Right lobe of liver (tissue), 6 donors: Measurements from ENCODE around the gene HAL. TPM values are rescaled to one million over a fixed set of nuclear protein-coding genes. Genes with fewer than 3 reads are reported as not detected.

ENCODE experiments used
- ATAC-seq, 4 donors: fragments of 200-7000 bp; cut with Tn5 transposase; one replicate each; pipeline ENCODE4 v1.9.1; 2020; ENCODE audit warnings: mild to moderate bottlenecking in 4 of 4, moderate library complexity in 4 of 4
- DNase-seq, 3 donors: peaks; one replicate each; pipeline ENCODE4 v3.0.0-alpha.2; 2020
- H3K27ac ChIP-seq, 3 donors: fragments of 200-600 bp; one replicate each; pipeline ENCODE4 v1.8.0; 2022
- H3K27me3 ChIP-seq, 2 donors: fragments of 200-600 bp; one replicate each; pipeline ENCODE4 v1.8.0; 2022
- H3K36me3 ChIP-seq, 4 donors: fragments of 200-600 bp; sonication (generic) in 1 of 4; one replicate each; pipeline versions ENCODE4 v1.5.1 to v1.8.0; 2017 to 2022; ENCODE audit warnings: control low read depth in 1 of 4
- H3K4me1 ChIP-seq, 4 donors: fragments of 200-600 bp; sonication (generic) in 1 of 4; one replicate each; pipeline versions ENCODE4 v1.5.1 to v1.8.0; 2017 to 2022; ENCODE audit warnings: control low read depth in 1 of 4
- H3K4me3 ChIP-seq, 3 donors: fragments of 200-600 bp; one replicate each; pipeline ENCODE4 v1.8.0; 2022
- H3K9me3 ChIP-seq, 4 donors: fragments of 200-600 bp; sonication (generic) in 1 of 4; one replicate each; pipeline versions ENCODE4 v1.5.1 to v1.8.0; 2017 to 2022; ENCODE audit warnings: control low read depth in 1 of 4
- POLR2A ChIP-seq: fragments of 450-650 bp; IDR thresholded peaks from one replicate; pipeline ENCODE4 v1.6.1; 2017; ENCODE audit warnings: antibody characterized with exemption, mild to moderate bottlenecking
- WGBS: methylation state at CpG from one replicate; pipeline ENCODE4 v1.1.6; 2018; ENCODE audit warnings: low coverage, low lambda C conversion rate; ENCODE audit not compliant: insufficient coverage; ENCODE audit errors: missing lambda C conversion rate; 5-methylcytosine and 5-hydroxymethylcytosine counted together
- intact Hi-C, 2 donors: fragments of 100-400 bp; cut with DNase I; formaldehyde crosslinking; loops; one replicate each; pipeline versions ENCODE4 v1.11.2 to v1.14.1; 2022
- total RNA-seq, 6 experiments: library from RNA; depleted of rRNA in 2 of 6; stranded (reverse); fragments of >200 nt in 2 of 6; fragmentation: NEBNext Ultra II Directional in 3 of 6; extraction: Animal tissue kit (Norgen Biotek cat#: 25700) in 3 of 6; gene quantifications; one replicate each; pipeline versions ENCODE4 v1.1.0 to v1.2.4, GENCODE V29; 2016 to 2023
- TF ChIP-seq, protein P1 (sequence below), 4 donors: fragments of 200-600 bp in 3 of 4; fragments of 450-650 bp in 1 of 4; IDR thresholded peaks; one replicate each; pipeline versions ENCODE4 v1.5.1 to v1.8.0; 2016 to 2022; ENCODE audit warnings: antibody characterized with exemption in 4 of 4, mild to moderate bottlenecking in 2 of 4
- donor health status: DM: no; HTN: yes; CAD: no.
- donor health status: DM: no; HTN: no; CAD: no.
- donor health status: DM: no; HTN: no; CAD: no.
- donor health status: DM: no; HTN: yes; CAD: no.
- donor health status: DM: no; HTN: yes; CAD: no.

HAL gene
- total RNA-seq, 6 experiments from 2014 or later: 95.8 to 190 (median 174) TPM

DNA sequence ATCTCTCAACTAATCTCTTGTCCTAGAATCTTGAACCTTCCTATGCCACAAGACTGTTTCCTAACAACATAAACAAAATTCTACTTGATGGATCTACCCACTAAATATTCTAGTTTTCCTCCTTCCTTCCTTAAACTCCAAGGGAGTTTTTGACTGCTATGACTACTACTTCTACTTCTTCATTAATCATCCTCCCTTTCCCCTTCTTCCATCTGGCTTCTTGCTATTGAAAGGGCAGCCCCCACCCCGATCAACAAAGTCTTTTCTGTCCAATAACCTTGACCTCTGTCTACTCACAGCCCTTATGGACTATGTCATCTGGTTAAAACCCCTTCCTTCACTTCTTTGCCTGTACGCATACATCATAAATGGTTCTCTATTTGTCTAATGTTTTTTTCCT lies 33.7 kb upstream of the HAL start:
- H3K4me3 ChIP-seq: no peak overlapping the region
- H3K36me3 ChIP-seq: peaks cover 0 to 17% (median 3%) of the 10 kb centered on the region in 4 donors
- intact Hi-C loops: no loop called here
- H3K27ac ChIP-seq: no peak overlapping the region
- TF ChIP-seq, protein P1, sequence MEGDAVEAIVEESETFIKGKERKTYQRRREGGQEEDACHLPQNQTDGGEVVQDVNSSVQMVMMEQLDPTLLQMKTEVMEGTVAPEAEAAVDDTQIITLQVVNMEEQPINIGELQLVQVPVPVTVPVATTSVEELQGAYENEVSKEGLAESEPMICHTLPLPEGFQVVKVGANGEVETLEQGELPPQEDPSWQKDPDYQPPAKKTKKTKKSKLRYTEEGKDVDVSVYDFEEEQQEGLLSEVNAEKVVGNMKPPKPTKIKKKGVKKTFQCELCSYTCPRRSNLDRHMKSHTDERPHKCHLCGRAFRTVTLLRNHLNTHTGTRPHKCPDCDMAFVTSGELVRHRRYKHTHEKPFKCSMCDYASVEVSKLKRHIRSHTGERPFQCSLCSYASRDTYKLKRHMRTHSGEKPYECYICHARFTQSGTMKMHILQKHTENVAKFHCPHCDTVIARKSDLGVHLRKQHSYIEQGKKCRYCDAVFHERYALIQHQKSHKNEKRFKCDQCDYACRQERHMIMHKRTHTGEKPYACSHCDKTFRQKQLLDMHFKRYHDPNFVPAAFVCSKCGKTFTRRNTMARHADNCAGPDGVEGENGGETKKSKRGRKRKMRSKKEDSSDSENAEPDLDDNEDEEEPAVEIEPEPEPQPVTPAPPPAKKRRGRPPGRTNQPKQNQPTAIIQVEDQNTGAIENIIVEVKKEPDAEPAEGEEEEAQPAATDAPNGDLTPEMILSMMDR (IDR thresholded peaks at IDR 0.05): no peak
- no peak for TF ChIP-seq POLR2A
- ATAC-seq (no peak), DNase-seq (no peak)
- H3K4me1 ChIP-seq: peaks cover 0 to 9% (median 4%) of the 10 kb centered on the region in 4 donors
- H3K27me3 ChIP-seq: no peaks in the 10 kb centered on the region
- WGBS: 89% methylated on average over 2 of the region's 2 CpGs
- no peaks in the 10 kb centered on the region for H3K9me3 ChIP-seq

- Histone ChIP-seq H3K27me3 (no peaks in the 10 kb centered on the region), H3K9me3 (no peaks in the 10 kb centered on the region), H3K27ac (no peak overlapping the region), H3K36me3 (peaks cover 0 to 23% (median 3%) of the 10 kb centered on the region in 4 donors), H3K4me3 (no peak overlapping the region), H3K4me1 (no peaks in the 10 kb centered on the region)
- DNase-seq (no peak), ATAC-seq (no peak)
- TF ChIP-seq, protein P1 (IDR thresholded peaks at IDR 0.05): no peak
- no peak for TF ChIP-seq POLR2A
- 77% methylated on average over 1 of the region's 1 CpG for WGBS
- intact Hi-C loops: no loop called here
These were observed 32.4 kb upstream of the HAL start for GRCh38 chr12:96028538-96028937.

- no peak overlapping the region for H3K4me3 ChIP-seq
- no peaks in the 10 kb centered on the region for H3K9me3 ChIP-seq
- intact Hi-C loops: no loop called here
- ATAC-seq (no peak), DNase-seq (no peak)
- no peak overlapping the region for H3K27ac ChIP-seq
- TF ChIP-seq, protein P1 (IDR thresholded peaks at IDR 0.05): no peak
- TF ChIP-seq POLR2A: no peak
- WGBS: 86% methylated on average over 1 of the region's 1 CpG
- peaks cover 0 to 38% (median 3%) of the 10 kb centered on the region in 4 donors for H3K36me3 ChIP-seq
- H3K27me3 ChIP-seq: no peaks in the 10 kb centered on the region
- no peaks in the 10 kb centered on the region for H3K4me1 ChIP-seq
These were observed 30.2 kb upstream of the HAL start for GRCh38 chr12:96026331-96026730.

DNA sequence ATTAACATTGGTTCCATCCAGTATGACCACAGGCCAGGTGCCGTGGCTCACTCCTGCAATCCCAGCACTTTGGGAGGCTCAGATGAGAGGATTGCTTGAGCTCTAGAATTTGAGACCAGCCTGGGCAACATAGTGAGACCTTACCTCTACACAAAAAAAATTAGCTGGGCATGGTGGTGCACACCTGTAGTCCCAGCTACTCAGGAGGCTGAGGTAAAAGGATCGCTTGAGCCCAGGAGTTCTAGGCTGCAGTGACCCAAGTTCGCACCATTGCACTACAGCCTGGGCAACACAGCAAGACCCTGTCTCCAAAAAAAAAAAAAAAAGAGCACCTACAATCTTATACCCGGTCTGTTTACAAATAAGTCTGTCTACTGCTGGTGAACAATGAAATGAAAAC lies 29.4 kb upstream of the HAL start:
- H3K36me3 ChIP-seq: peaks cover 0 to 42% (median 3%) of the 10 kb centered on the region in 4 donors
- H3K9me3 ChIP-seq: no peaks in the 10 kb centered on the region

More for the DNA sequence above, 29.4 kb upstream of the HAL start:
- 92% methylated on average over 3 of the region's 4 CpGs for WGBS
- DNase-seq (no peak), ATAC-seq (no peak)
- no peak overlapping the region for H3K27ac ChIP-seq
- no peaks in the 10 kb centered on the region for H3K4me1 ChIP-seq
- H3K4me3 ChIP-seq: no peak overlapping the region
- H3K27me3 ChIP-seq: no peaks in the 10 kb centered on the region
- no peak for TF ChIP-seq POLR2A
- TF ChIP-seq, protein P1 (IDR thresholded peaks at IDR 0.05): no peak
- intact Hi-C loops: no loop called here
